Measurements from ENCODE around the gene CD80.

- TF ChIP-seq CTCF (IDR thresholded peaks at IDR 0.05; ENCODE audit: low read depth, low read length) (no peak), POLR2A (IDR thresholded peaks at IDR 0.05; ENCODE audit: extremely low read depth, insufficient read length) (no peak), MYC (IDR thresholded peaks at IDR 0.05; ENCODE audit: low read depth, low read length) (no peak)
Measured at GRCh38 chr3:119569156-119569555, 9.7 kb upstream of the CD80 start.
